Activated naive CD4-positive, alpha-beta T cell treated with anti-CD3 and anti-CD28 coated beads, Interleukin-2, amount 10 ng/mL, durations not matched to agents 7 days and 5 days (primary cell): ENCODE measurements around the gene SLC49A4.
A peak's percentile ranks its signal among the peaks of the same experiment; 100 is the strongest.

Experiments used
- CTCF ChIA-PET: fragments of 350-600 bp; sonication (Branson Sonifier 250); formaldehyde crosslinking; loops from one replicate; lab custom pipeline; 2021; ENCODE audit warnings: antibody characterized with exemption; lab: Charles Lee
- DNase-seq: peaks from one replicate; pipeline ENCODE4 v3.0.0-alpha.2; 2020
- H3K27ac Mint-ChIP-seq: one replicate; pipeline ENCODE4 v1.8.0; 2021; ENCODE audit warnings: mild to moderate bottlenecking, moderate library complexity, mixed read lengths
- H3K27me3 Mint-ChIP-seq: one replicate; pipeline ENCODE4 v1.8.0; 2021; ENCODE audit warnings: mild to moderate bottlenecking, mixed read lengths
- H3K36me3 Mint-ChIP-seq: one replicate; pipeline ENCODE4 v1.8.0; 2021; ENCODE audit warnings: mixed read lengths
- H3K4me1 Mint-ChIP-seq: one replicate; pipeline ENCODE4 v1.8.0; 2021; ENCODE audit warnings: mixed read lengths
- H3K4me3 Mint-ChIP-seq: one replicate; pipeline ENCODE4 v1.8.0; 2021; ENCODE audit warnings: mild to moderate bottlenecking, moderate library complexity, mixed read lengths
- H3K9me3 Mint-ChIP-seq: one replicate; pipeline ENCODE4 v1.8.0; 2021; ENCODE audit warnings: mixed read lengths

Gene SLC49A4

GRCh38 chr3:122890720-122891220 is 95.9 kb downstream of the SLC49A4 start:
- H3K27me3 Mint-ChIP-seq = peaks cover 17% of the 10 kb centered on the region
- no peak overlapping the region for H3K27ac Mint-ChIP-seq
- H3K4me1 Mint-ChIP-seq = peaks cover 38% of the 10 kb centered on the region
- H3K9me3 Mint-ChIP-seq = no peaks in the 10 kb centered on the region
- no peak overlapping the region for H3K4me3 Mint-ChIP-seq
- H3K36me3 Mint-ChIP-seq = no peaks in the 10 kb centered on the region
- CTCF ChIA-PET = interaction anchor here (1.1 kb wide), 1 partner anchor 135 kb away, joined by 3 read pairs; no protein-coding TSS in a partner anchor
- no peak for DNase-seq

GRCh38 chr3:122892118-122892960 is 97.5 kb downstream of the SLC49A4 start:
- no peak overlapping the region for H3K27ac Mint-ChIP-seq
- CTCF ChIA-PET = interaction anchor here (0.9 to 1.1 kb wide), 2 partner anchors 12 to 34 kb away, joined by 3 to 4 read pairs; no protein-coding TSS in a partner anchor

GRCh38 chr3:122893282-122893681 is 98.4 kb downstream of the SLC49A4 start:
- no peaks in the 10 kb centered on the region for H3K36me3 Mint-ChIP-seq
- peaks cover 25% of the 10 kb centered on the region for H3K27me3 Mint-ChIP-seq
- no peaks in the 10 kb centered on the region for H3K9me3 Mint-ChIP-seq
- no peak overlapping the region for H3K4me3 Mint-ChIP-seq
- CTCF ChIA-PET = interaction anchor here (1.1 kb wide), 1 partner anchor 11 kb away, joined by 4 read pairs; no protein-coding TSS in a partner anchor
- DNase-seq = peak; percentile 35
- peaks cover 38% of the 10 kb centered on the region for H3K4me1 Mint-ChIP-seq
- H3K27ac Mint-ChIP-seq = no peak overlapping the region

More at GRCh38 chr3:122892118-122892960, 97.5 kb downstream of the SLC49A4 start:
- H3K4me1 Mint-ChIP-seq = peaks cover 38% of the 10 kb centered on the region
- peaks cover 25% of the 10 kb centered on the region for H3K27me3 Mint-ChIP-seq
- H3K4me3 Mint-ChIP-seq = no peak overlapping the region
- no peak for DNase-seq
- H3K36me3 Mint-ChIP-seq = no peaks in the 10 kb centered on the region
- H3K9me3 Mint-ChIP-seq = no peaks in the 10 kb centered on the region

DNA sequence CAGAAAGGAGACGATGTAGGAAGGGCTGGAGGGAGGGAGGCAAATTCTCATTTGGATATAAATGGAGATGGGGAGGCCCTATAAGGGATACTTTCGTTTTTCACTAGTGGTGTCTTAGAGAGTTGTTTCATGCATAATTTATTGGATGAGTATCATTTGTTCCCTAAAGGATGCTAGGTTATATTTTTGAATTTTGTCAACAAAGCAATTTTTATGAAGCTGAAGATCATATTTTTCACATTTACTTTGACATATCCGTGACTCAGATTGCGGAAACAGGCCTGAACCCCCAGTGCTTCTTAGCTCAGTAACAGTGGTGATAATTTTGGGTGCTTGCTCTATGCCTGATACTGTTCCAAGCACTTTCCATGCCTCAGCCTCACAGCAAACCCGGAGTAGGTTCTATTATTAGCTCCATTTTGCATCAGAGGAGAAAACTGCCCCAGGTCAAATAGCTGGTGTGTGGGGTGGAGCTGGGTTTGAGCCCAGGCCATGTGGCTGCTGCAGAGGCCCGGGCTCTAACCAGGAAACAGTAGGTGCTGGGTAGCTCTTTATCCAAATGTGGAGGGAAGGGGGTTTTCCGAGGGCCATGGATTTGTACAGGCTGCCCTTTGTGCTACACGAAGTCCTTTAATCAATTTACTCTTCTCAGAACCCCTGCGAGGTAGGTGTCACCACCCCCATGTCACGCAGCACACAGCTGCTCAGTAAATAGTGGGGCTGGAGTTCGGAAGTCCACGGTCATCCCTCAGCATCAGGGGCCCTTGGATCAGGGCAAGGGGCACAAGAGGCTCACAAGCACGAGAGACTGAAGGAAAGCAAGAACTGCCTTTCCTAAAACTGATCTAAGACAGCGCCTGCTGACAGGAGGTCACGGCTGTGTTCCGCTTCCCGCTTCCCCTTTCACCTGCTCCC is 99.1 kb downstream of the SLC49A4 start:
- Mint-ChIP-seq H3K4me1 (peaks cover 38% of the 10 kb centered on the region), H3K36me3 (no peaks in the 10 kb centered on the region), H3K27me3 (peaks cover 33% of the 10 kb centered on the region), H3K27ac (no peak overlapping the region), H3K4me3 (no peak overlapping the region), H3K9me3 (no peaks in the 10 kb centered on the region)
- CTCF ChIA-PET = no interaction called here
- DNase-seq = no peak

DNA sequence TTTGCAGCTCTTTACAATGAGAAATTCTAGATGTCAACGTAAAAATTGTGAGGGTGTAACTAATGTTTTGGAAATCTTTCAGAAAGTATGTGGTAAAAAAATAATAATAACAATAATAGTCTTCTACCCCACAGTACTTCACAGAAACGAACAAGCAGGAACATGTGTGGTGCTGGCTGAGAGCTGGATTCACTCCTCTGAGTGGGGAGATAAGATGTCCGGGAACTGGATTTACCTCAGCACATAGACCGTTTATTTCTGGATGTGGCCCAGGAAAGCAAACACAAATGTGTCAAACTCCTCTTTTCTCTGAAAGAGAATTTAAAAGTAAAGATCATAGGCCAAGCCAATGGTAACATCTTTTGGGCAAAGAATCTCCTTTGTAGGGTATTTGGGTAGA is 103.4 kb downstream of the SLC49A4 start:
- Mint-ChIP-seq H3K9me3 (no peaks in the 10 kb centered on the region), H3K4me3 (no peak overlapping the region), H3K4me1 (peaks cover 10% of the 10 kb centered on the region), H3K27ac (no peak overlapping the region), H3K36me3 (no peaks in the 10 kb centered on the region), H3K27me3 (peaks cover 57% of the 10 kb centered on the region)
- CTCF ChIA-PET = no interaction called here
- no peak for DNase-seq

- Mint-ChIP-seq H3K27ac (no peak overlapping the region), H3K4me1 (no peaks in the 10 kb centered on the region), H3K27me3 (peaks cover 62% of the 10 kb centered on the region), H3K4me3 (no peak overlapping the region), H3K36me3 (no peaks in the 10 kb centered on the region), H3K9me3 (no peaks in the 10 kb centered on the region)
- CTCF ChIA-PET = interaction anchor here (0.8 to 1.1 kb wide), 2 partner anchors 147 to 818 kb away, joined by 3 to 4 read pairs; no protein-coding TSS in a partner anchor
- DNase-seq = no peak
Measured at GRCh38 chr3:122902326-122902725, 107.5 kb downstream of the SLC49A4 start.

DNA sequence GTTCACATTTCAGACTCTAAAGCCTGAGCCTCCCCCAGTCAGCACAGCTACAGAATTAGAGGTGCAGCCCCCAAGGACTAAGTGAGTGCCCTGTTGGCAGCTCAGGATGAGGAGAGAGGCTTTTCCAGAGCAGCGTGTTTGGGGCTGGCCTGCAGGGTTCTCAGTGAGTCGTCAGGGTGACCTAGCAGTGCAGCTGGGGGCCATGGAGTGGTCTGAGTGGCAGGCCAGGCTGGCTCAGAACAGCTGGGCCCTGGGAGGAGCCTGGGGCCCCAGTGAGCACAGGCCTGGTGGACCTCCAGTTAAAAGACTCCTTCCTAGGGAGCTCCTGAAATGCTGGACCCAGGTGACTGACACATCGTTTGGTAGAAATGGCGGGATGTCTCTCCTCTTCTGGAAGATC is 108.3 kb downstream of the SLC49A4 start:
- no peaks in the 10 kb centered on the region for H3K36me3 Mint-ChIP-seq
- H3K4me3 Mint-ChIP-seq = no peak overlapping the region
- no peak overlapping the region for H3K27ac Mint-ChIP-seq
- CTCF ChIA-PET = no interaction called here
- peaks cover 62% of the 10 kb centered on the region for H3K27me3 Mint-ChIP-seq
- no peaks in the 10 kb centered on the region for H3K4me1 Mint-ChIP-seq
- no peak for DNase-seq
- no peaks in the 10 kb centered on the region for H3K9me3 Mint-ChIP-seq

DNA sequence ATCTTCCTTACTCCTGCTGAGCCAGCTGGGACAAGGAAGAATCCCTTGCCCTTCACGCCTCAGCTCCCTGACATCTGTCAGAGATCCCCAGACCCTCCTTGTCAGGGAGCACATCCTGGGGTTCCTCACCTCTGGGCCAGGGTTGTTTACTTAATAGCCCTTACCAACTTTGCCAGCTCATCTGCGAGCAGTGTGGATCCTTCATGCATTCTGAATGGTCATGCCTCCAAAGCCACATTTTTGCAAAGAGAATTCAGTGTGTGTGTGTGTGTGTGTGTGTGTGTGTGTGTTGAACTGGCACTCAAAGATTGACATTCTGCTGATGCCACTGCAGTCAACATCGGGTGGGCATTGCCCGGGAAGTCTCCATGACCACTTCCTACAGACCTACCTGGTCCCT is 112.6 kb downstream of the SLC49A4 start:
- Mint-ChIP-seq H3K9me3 (no peaks in the 10 kb centered on the region), H3K27ac (no peak overlapping the region), H3K4me1 (peaks cover under 1% of the 10 kb centered on the region), H3K4me3 (no peak overlapping the region), H3K36me3 (no peaks in the 10 kb centered on the region), H3K27me3 (peaks cover 65% of the 10 kb centered on the region)
- DNase-seq = no peak
- CTCF ChIA-PET = interaction anchor here (1.0 kb wide), 1 partner anchor 35 kb away, joined by 3 read pairs; no protein-coding TSS in a partner anchor

GRCh38 chr3:122908251-122908650 is 113.4 kb downstream of the SLC49A4 start:
- Mint-ChIP-seq H3K27me3 (peaks cover 64% of the 10 kb centered on the region), H3K4me1 (peaks cover 2% of the 10 kb centered on the region)

DNA sequence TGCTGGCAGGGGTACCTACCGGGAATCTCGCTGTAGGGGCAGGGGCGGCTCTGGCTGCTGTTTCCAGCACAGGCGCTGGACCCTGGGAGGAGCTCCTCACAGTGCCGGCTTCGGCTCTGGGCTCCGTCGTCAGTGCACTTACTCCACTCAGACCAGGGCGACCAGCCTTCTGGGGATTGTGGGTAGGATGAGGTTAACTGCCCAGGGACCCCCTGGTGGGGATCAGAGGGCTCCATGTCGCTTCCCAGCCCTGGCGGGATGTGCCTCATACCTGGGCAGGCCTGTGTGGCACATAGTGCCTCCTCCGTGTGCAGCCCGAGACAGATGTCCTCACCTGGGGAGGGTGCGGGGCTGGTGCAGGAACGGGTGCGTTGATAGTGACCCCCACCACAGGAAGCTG is 117.0 kb downstream of the SLC49A4 start:
- DNase-seq = no peak
- Mint-ChIP-seq H3K27me3 (peaks cover 75% of the 10 kb centered on the region), H3K9me3 (no peaks in the 10 kb centered on the region), H3K4me3 (no peak overlapping the region), H3K27ac (no peak overlapping the region), H3K36me3 (no peaks in the 10 kb centered on the region), H3K4me1 (peaks cover 13% of the 10 kb centered on the region)
- CTCF ChIA-PET = no interaction called here

More at GRCh38 chr3:122908251-122908650, 113.4 kb downstream of the SLC49A4 start:
- Mint-ChIP-seq H3K36me3 (no peaks in the 10 kb centered on the region), H3K27ac (no peak overlapping the region), H3K4me3 (no peak overlapping the region), H3K9me3 (no peaks in the 10 kb centered on the region)
- DNase-seq = no peak
- CTCF ChIA-PET = interaction anchor here (0.7 to 1.0 kb wide), 2 partner anchors 34 to 204 kb away, joined by 3 read pairs; no protein-coding TSS in a partner anchor

DNA sequence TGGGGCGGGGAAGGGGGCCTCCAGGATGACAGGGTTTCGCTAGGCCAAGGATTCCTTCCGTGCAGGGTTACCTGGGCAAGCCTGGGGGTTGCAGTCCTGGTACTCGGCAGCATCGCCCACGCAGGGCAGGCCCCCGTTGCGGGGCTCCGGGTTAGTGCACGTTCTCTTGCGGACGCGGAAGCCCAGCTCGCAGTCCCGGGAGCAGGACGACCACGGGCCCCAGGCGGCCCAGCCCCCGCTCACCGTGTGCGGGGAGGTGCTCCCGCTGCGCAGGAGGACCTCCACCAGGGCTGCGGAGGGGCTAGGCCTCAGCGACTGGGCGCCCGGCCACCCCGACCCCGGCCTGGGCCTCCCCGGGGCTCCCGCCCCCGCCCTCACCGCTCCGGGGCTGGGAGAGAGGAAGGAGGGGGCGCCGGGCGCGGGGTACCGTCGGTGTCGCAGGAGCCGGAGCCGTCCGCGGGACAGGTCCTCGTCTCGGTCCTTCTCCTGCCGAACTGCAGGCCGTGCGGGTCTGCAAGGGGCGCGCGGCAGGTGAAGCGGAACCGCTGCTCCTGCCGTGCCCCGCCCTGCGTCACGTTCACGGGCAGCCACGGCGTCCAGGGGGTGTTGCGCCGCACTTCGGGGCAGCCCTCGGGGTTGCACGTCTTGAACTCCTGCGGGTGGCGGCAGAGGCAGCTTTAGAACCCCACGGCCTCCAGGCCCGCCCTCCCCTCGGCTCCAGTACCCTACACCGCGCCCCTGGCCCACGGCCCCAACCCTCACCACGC is 118.1 kb downstream of the SLC49A4 start:
- Mint-ChIP-seq H3K4me1 (peaks cover 13% of the 10 kb centered on the region), H3K4me3 (no peak overlapping the region), H3K27me3 (peaks cover 80% of the 10 kb centered on the region), H3K9me3 (no peaks in the 10 kb centered on the region), H3K27ac (no peak overlapping the region), H3K36me3 (no peaks in the 10 kb centered on the region)
- no peak for DNase-seq
- CTCF ChIA-PET = no interaction called here

GRCh38 chr3:122913539-122914100 is 118.8 kb downstream of the SLC49A4 start:
- CTCF ChIA-PET = no interaction called here
- Mint-ChIP-seq H3K27me3 (peaks cover 80% of the 10 kb centered on the region), H3K4me3 (no peak overlapping the region), H3K36me3 (no peaks in the 10 kb centered on the region), H3K9me3 (no peaks in the 10 kb centered on the region), H3K4me1 (peaks cover 13% of the 10 kb centered on the region), H3K27ac (no peak overlapping the region)
- DNase-seq = no peak
